ACC112 (cell line): ENCODE measurements around the gene RAMACL.
"Not testable (repeated sequence)": the region's sequence is repeated elsewhere in the genome, so short reads cannot be mapped to it uniquely, and the experiment has no call there.

Source experiments
- H2AFZ ChIP-seq: fragments of 200-600 bp; sonication (generic); one replicate; pipeline ENCODE4 v1.6.0; 2017; ENCODE audit warnings: antibody characterized with exemption, low read length; ENCODE audit not compliant: unreplicated experiment
- H3K27ac ChIP-seq: fragments of 200-600 bp; sonication (generic); 2 replicates; pipeline ENCODE4 v1.5.1; 2014; ENCODE audit warnings: low read depth, mild to moderate bottlenecking, antibody characterized with exemption, low read length, moderate library complexity
- H3K27me3 ChIP-seq: fragments of 200-600 bp; sonication (generic); 2 replicates; pipeline ENCODE4 v1.6.1; 2014; ENCODE audit warnings: mild to moderate bottlenecking, antibody characterized with exemption, low read length, moderate library complexity, mixed read lengths; ENCODE audit not compliant: insufficient read depth
- H3K36me3 ChIP-seq: fragments of 200-600 bp; sonication (generic); 2 replicates; pipeline ENCODE4 v1.6.1; 2016; ENCODE audit warnings: mild to moderate bottlenecking, antibody characterized with exemption, low read length, moderate library complexity, mixed read lengths; ENCODE audit not compliant: insufficient read depth
- H3K4me1 ChIP-seq: fragments of 200-600 bp; sonication (generic); one replicate; pipeline ENCODE4 v1.6.1; 2016; ENCODE audit warnings: low read length, mixed read lengths; ENCODE audit not compliant: insufficient read depth, unreplicated experiment, control insufficient read depth
- H3K4me3 ChIP-seq: fragments of 200-600 bp; sonication (generic); 2 replicates; pipeline ENCODE4 v1.5.1; 2014; ENCODE audit warnings: mild to moderate bottlenecking, low read depth, low read length
- H3K79me2 ChIP-seq: fragments of 200-600 bp; sonication (generic); one replicate; pipeline ENCODE4 v1.6.0; 2016; ENCODE audit warnings: low read length; ENCODE audit not compliant: control insufficient read depth, unreplicated experiment, insufficient read depth

RAMACL gene

GRCh38 chr6:166541366-166541765, 45.1 kb downstream of the RAMACL start:
- H3K4me3 ChIP-seq, result no peak overlapping the region
- no peaks in the 10 kb centered on the region for H3K27me3 ChIP-seq
- H2AFZ ChIP-seq, result no peak overlapping the region
- H3K27ac ChIP-seq, result no peak overlapping the region
- H3K36me3 ChIP-seq, result peaks cover 21% of the 10 kb centered on the region; the same call in 1 of the 2 replicates
- H3K4me1 ChIP-seq, result peaks cover 10% of the 10 kb centered on the region
- H3K79me2 ChIP-seq, result peaks cover 23% of the 10 kb centered on the region

GRCh38 chr6:166540631-166541331, 45.7 kb downstream of the RAMACL start:
- peaks cover 21% of the 10 kb centered on the region; the same call in 1 of the 2 replicates for H3K36me3 ChIP-seq
- no peaks in the 10 kb centered on the region for H3K27me3 ChIP-seq
- no peak overlapping the region for H3K4me3 ChIP-seq
- H3K27ac ChIP-seq, result no peak overlapping the region
- H3K4me1 ChIP-seq, result peaks cover 10% of the 10 kb centered on the region
- no peak overlapping the region for H2AFZ ChIP-seq
- H3K79me2 ChIP-seq, result peaks cover 20% of the 10 kb centered on the region

GRCh38 chr6:166539543-166539942, 46.9 kb downstream of the RAMACL start:
- H2AFZ ChIP-seq, result no peak overlapping the region
- peaks cover 10% of the 10 kb centered on the region for H3K4me1 ChIP-seq
- H3K79me2 ChIP-seq, result peaks cover 20% of the 10 kb centered on the region
- H3K27ac ChIP-seq, result no peak overlapping the region
- H3K4me3 ChIP-seq, result no peak overlapping the region
- no peaks in the 10 kb centered on the region for H3K27me3 ChIP-seq
- peaks cover 30% of the 10 kb centered on the region; the same call in 1 of the 2 replicates for H3K36me3 ChIP-seq

GRCh38 chr6:166539011-166539385, 47.5 kb downstream of the RAMACL start:
- H3K4me1 ChIP-seq, H2AFZ ChIP-seq, H3K27me3 ChIP-seq, H3K27ac ChIP-seq, H3K4me3 ChIP-seq: not testable (repeated sequence)
- H3K36me3 ChIP-seq, result peaks cover 33% of the 10 kb centered on the region; the same call in 1 of the 2 replicates
- H3K79me2 ChIP-seq, result peaks cover 20% of the 10 kb centered on the region

GRCh38 chr6:166538297-166539010, 48.0 kb downstream of the RAMACL start:
- Histone ChIP-seq H3K27me3 (no peaks in the 10 kb centered on the region), H3K4me1 (peaks cover 8% of the 10 kb centered on the region), H3K36me3 (peaks cover 35% of the 10 kb centered on the region; the same call in 1 of the 2 replicates), H3K4me3 (no peak overlapping the region), H2AFZ (no peak overlapping the region), H3K79me2 (peaks cover 20% of the 10 kb centered on the region), H3K27ac (no peak overlapping the region)

- H3K4me1 ChIP-seq, result no peaks in the 10 kb centered on the region
- no peak overlapping the region for H3K4me3 ChIP-seq
- peaks cover 40% of the 10 kb centered on the region; the same call in 1 of the 2 replicates for H3K36me3 ChIP-seq
- H3K27ac ChIP-seq, result no peak overlapping the region
- no peaks in the 10 kb centered on the region for H3K27me3 ChIP-seq
- H3K79me2 ChIP-seq, result peaks cover 5% of the 10 kb centered on the region
- H2AFZ ChIP-seq, result no peak overlapping the region
These were observed 51.6 kb downstream of the RAMACL start for GRCh38 chr6:166534658-166535406.

- H3K27ac ChIP-seq, result no peak overlapping the region
- H2AFZ ChIP-seq, result no peak overlapping the region
- no peaks in the 10 kb centered on the region for H3K27me3 ChIP-seq
- no peaks in the 10 kb centered on the region for H3K4me1 ChIP-seq
- peaks cover 47% of the 10 kb centered on the region; the same call in 1 of the 2 replicates for H3K36me3 ChIP-seq
- no peaks in the 10 kb centered on the region for H3K79me2 ChIP-seq
- H3K4me3 ChIP-seq, result no peak overlapping the region
These were observed 53.2 kb downstream of the RAMACL start for GRCh38 chr6:166533205-166533824.
